ENCODE data around the gene GIMAP4.
"Not testable (repeated sequence)": the region's sequence is repeated elsewhere in the genome, so short reads cannot be mapped to it uniquely, and the experiment has no call there.

Gene GIMAP4

DNA sequence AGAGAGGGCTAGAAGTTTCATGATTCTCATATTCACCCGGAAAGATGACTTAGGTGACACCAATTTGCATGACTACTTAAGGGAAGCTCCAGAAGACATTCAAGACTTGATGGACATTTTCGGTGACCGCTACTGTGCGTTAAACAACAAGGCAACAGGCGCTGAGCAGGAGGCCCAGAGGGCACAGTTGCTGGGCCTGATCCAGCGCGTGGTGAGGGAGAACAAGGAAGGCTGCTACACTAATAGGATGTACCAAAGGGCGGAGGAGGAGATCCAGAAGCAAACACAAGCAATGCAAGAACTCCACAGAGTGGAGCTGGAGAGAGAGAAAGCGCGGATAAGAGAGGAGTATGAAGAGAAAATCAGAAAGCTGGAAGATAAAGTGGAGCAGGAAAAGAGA is 5.3 kb downstream of the GIMAP4 start:
- H3K27me3 ChIP-seq (ENCODE audit: control insufficient read depth in 3 of 3, insufficient read depth in 3 of 3, low read depth in 1 of 3, low read length in 3 of 3): no peaks in the 10 kb centered on the region
- no peak overlapping the region for H2AK5ac ChIP-seq (ENCODE audit: low read depth, low read length)
- no peak overlapping the region for H3K23ac ChIP-seq (ENCODE audit: low read depth, low read length, poor library complexity)
- no peak overlapping the region for H3K27ac ChIP-seq (replicated peaks; ENCODE audit: low read length)
- H4K8ac ChIP-seq (ENCODE audit: low read depth, low read length): no peak overlapping the region
- no CpG with 5 or more reads among the region's 10 CpGs for WGBS, 2 donors (ENCODE audit: extremely low coverage in 2 of 2, insufficient read length in 2 of 2, insufficient replicate concordance in 1 of 2)
- H3K14ac ChIP-seq (ENCODE audit: low read length): no peak overlapping the region
- H3K36me3 ChIP-seq (replicated peaks in 1 of 2; ENCODE audit: control insufficient read depth in 2 of 2, insufficient read depth in 2 of 2, low read length in 2 of 2): no peaks in the 10 kb centered on the region
- H3K79me1 ChIP-seq (ENCODE audit: low read depth, low read length): no peaks in the 10 kb centered on the region
- H2BK120ac ChIP-seq (ENCODE audit: low read depth, low read length): no peak overlapping the region
- no peak overlapping the region for H3K4me2 ChIP-seq (ENCODE audit: insufficient read depth, low read length, poor library complexity, severe bottlenecking)
- no peak overlapping the region for H4K91ac ChIP-seq (ENCODE audit: low read depth, low read length, poor library complexity)
- H3K9me3 ChIP-seq (replicated peaks in 1 of 2; ENCODE audit: control insufficient read depth in 2 of 2, insufficient read depth in 1 of 2, low read depth in 1 of 2, low read length in 2 of 2): no peaks in the 10 kb centered on the region
- H3K4me1 ChIP-seq (ENCODE audit: control insufficient read depth in 2 of 2, insufficient read depth in 1 of 2, low read depth in 1 of 2, low read length in 2 of 2): no peaks in the 10 kb centered on the region
- no peak overlapping the region for H2AFZ ChIP-seq (ENCODE audit: low read length)
- no peak overlapping the region for H2BK15ac ChIP-seq (ENCODE audit: low read length)
- no peak overlapping the region for H2BK5ac ChIP-seq (ENCODE audit: low read length)
- H3K4me3 ChIP-seq (ENCODE audit: low read length in 2 of 2): no peak overlapping the region
- DNase-seq (ENCODE audit: low spot score): no peak
- H3K4ac ChIP-seq (ENCODE audit: low read length): no peak overlapping the region
- no peak overlapping the region for H3K9ac ChIP-seq (ENCODE audit: low read depth, low read length, poor library complexity)
- no peak overlapping the region for H3K18ac ChIP-seq (ENCODE audit: low read length)
- no peak overlapping the region for H2BK12ac ChIP-seq (ENCODE audit: low read length)

DNA sequence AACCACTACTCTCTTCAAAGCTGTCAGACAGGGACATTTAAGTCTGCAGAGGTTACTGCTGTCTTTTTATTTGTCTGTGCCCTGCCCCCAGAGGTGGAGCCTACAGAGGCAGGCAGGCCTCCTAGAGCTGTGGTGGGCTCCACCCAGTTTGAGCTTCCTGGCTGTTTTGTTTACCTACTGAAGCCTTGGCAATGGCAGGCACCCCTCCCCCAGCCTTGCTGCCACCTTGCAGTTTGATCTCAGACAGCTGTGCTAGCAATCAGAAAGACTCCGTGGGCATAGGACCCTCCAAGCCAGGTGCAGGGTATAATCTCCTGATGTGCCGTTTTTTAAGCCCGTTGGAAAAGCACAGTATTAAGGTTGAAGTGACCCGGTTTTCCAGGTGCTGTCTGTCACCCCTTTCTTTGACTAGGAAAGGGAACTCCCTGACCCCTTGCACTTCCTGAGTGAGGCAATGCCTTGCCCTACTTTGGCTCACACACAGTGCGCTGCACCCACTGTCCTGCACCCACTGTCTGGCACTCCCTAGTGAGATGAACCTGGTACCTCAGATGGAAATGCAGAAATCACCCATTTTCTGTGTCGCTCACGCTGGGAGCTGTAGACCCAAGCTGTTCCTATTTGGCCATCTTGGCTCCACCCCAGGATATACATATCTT is 12.9 kb downstream of the GIMAP4 start:
- H2BK12ac ChIP-seq (ENCODE audit: low read length); H3K4me2 ChIP-seq (ENCODE audit: insufficient read depth, low read length, poor library complexity, severe bottlenecking); H3K36me3 ChIP-seq (replicated peaks in 1 of 2; ENCODE audit: control insufficient read depth in 2 of 2, insufficient read depth in 2 of 2, low read length in 2 of 2); H3K4me1 ChIP-seq (ENCODE audit: control insufficient read depth in 2 of 2, insufficient read depth in 1 of 2, low read depth in 1 of 2, low read length in 2 of 2); H2BK5ac ChIP-seq (ENCODE audit: low read length); H4K8ac ChIP-seq (ENCODE audit: low read depth, low read length); H3K4ac ChIP-seq (ENCODE audit: low read length); H3K9ac ChIP-seq (ENCODE audit: low read depth, low read length, poor library complexity); H3K9me3 ChIP-seq (replicated peaks in 1 of 2; ENCODE audit: control insufficient read depth in 2 of 2, insufficient read depth in 1 of 2, low read depth in 1 of 2, low read length in 2 of 2); H3K79me1 ChIP-seq (ENCODE audit: low read depth, low read length); H2AFZ ChIP-seq (ENCODE audit: low read length); H3K23ac ChIP-seq (ENCODE audit: low read depth, low read length, poor library complexity); H2BK15ac ChIP-seq (ENCODE audit: low read length); H2BK120ac ChIP-seq (ENCODE audit: low read depth, low read length); H3K14ac ChIP-seq (ENCODE audit: low read length); H4K91ac ChIP-seq (ENCODE audit: low read depth, low read length, poor library complexity); DNase-seq (ENCODE audit: low spot score); H3K27ac ChIP-seq (replicated peaks; ENCODE audit: low read length); H3K4me3 ChIP-seq (ENCODE audit: low read length in 2 of 2); H2AK5ac ChIP-seq (ENCODE audit: low read depth, low read length); H3K27me3 ChIP-seq (ENCODE audit: control insufficient read depth in 3 of 3, insufficient read depth in 3 of 3, low read depth in 1 of 3, low read length in 3 of 3); H3K18ac ChIP-seq (ENCODE audit: low read length): not testable (repeated sequence)
- no CpG with 5 or more reads among the region's 7 CpGs for WGBS, 2 donors (ENCODE audit: extremely low coverage in 2 of 2, insufficient read length in 2 of 2, insufficient replicate concordance in 1 of 2)

DNA sequence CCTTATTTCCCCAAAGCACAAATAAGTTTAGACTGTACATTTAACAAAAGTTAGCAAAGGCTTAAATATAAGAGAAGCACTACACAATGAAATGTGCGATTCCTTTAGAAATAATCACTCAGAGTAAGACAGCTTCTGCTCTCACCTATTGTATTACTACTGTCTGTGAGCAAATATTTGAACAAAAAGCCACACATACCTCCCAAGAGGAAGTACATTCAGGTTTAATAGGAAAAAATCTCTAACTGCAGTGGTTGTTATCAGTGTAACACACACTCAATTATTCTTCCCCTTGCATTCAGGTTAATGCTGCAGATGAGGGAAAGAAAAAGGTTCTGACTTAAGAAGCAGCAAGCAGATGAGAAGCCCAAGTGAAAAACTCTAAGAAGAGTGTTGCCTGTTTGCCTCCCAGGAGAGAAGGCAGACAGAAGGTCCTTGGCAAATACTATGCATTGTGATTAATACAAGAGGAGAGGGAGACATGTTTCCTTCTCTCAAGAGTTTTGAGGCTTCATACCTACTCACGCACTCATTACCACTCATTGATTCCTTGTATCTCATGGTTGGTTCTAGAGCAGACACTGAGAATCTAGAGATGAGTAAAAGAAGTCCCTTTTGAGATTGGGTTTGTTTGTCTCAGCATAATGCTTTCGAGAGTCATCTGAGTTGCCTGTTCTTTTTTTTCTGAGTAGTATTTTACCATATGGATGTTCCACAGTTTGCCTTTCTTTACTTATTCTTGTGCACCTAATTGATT is 13.6 kb downstream of the GIMAP4 start:
- H4K8ac ChIP-seq (ENCODE audit: low read depth, low read length): no peak overlapping the region
- no peaks in the 10 kb centered on the region for H3K9me3 ChIP-seq (replicated peaks in 1 of 2; ENCODE audit: control insufficient read depth in 2 of 2, insufficient read depth in 1 of 2, low read depth in 1 of 2, low read length in 2 of 2)
- H3K4me2 ChIP-seq (ENCODE audit: insufficient read depth, low read length, poor library complexity, severe bottlenecking): no peak overlapping the region
- no peak overlapping the region for H2AFZ ChIP-seq (ENCODE audit: low read length)
- no peak overlapping the region for H3K9ac ChIP-seq (ENCODE audit: low read depth, low read length, poor library complexity)
- H3K18ac ChIP-seq (ENCODE audit: low read length): no peak overlapping the region
- H3K14ac ChIP-seq (ENCODE audit: low read length): no peak overlapping the region
- no peak for DNase-seq (ENCODE audit: low spot score)
- no peak overlapping the region for H2BK120ac ChIP-seq (ENCODE audit: low read depth, low read length)
- H3K4ac ChIP-seq (ENCODE audit: low read length): no peak overlapping the region
- no peaks in the 10 kb centered on the region for H3K79me1 ChIP-seq (ENCODE audit: low read depth, low read length)
- H2AK5ac ChIP-seq (ENCODE audit: low read depth, low read length): no peak overlapping the region
- H3K27me3 ChIP-seq (ENCODE audit: control insufficient read depth in 3 of 3, insufficient read depth in 3 of 3, low read depth in 1 of 3, low read length in 3 of 3): peaks cover 0 to 4% (median 0%) of the 10 kb centered on the region in 3 experiments
- H3K4me3 ChIP-seq (ENCODE audit: low read length in 2 of 2): no peak overlapping the region
- H4K91ac ChIP-seq (ENCODE audit: low read depth, low read length, poor library complexity): no peak overlapping the region
- no peak overlapping the region for H3K27ac ChIP-seq (replicated peaks; ENCODE audit: low read length)
- no peaks in the 10 kb centered on the region for H3K4me1 ChIP-seq (ENCODE audit: control insufficient read depth in 2 of 2, insufficient read depth in 1 of 2, low read depth in 1 of 2, low read length in 2 of 2)
- WGBS, 2 donors (ENCODE audit: extremely low coverage in 2 of 2, insufficient read length in 2 of 2, insufficient replicate concordance in 1 of 2): no CpG with 5 or more reads among the region's 3 CpGs
- H3K36me3 ChIP-seq (replicated peaks in 1 of 2; ENCODE audit: control insufficient read depth in 2 of 2, insufficient read depth in 2 of 2, low read length in 2 of 2): no peaks in the 10 kb centered on the region
- no peak overlapping the region for H2BK5ac ChIP-seq (ENCODE audit: low read length)
- no peak overlapping the region for H2BK12ac ChIP-seq (ENCODE audit: low read length)
- H3K23ac ChIP-seq (ENCODE audit: low read depth, low read length, poor library complexity): no peak overlapping the region
- H2BK15ac ChIP-seq (ENCODE audit: low read length): no peak overlapping the region

DNA sequence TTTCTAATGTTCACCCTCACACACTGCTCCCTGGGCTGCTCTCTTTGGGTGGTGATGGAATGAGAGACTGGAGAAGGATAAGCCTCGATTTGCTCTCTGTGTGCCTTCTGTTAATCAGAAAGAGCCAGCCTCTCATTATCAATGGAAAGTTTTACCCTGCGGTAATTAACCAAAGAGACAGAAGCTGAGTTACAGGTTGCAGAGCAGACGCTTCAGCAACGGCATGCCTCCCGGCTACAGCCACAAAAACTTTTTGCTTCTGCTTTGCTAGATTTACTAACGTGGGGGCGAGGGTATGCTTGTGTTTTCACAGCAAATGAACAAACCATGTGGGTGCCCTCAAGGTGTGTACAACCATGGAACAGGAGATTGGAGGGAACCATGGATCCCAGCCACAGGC is 18.0 kb downstream of the GIMAP4 start:
- H2BK120ac ChIP-seq (ENCODE audit: low read depth, low read length): no peak overlapping the region
- no peaks in the 10 kb centered on the region for H3K36me3 ChIP-seq (replicated peaks in 1 of 2; ENCODE audit: control insufficient read depth in 2 of 2, insufficient read depth in 2 of 2, low read length in 2 of 2)
- no peak overlapping the region for H3K9ac ChIP-seq (ENCODE audit: low read depth, low read length, poor library complexity)
- no peak overlapping the region for H3K4ac ChIP-seq (ENCODE audit: low read length)
- no peak overlapping the region for H2BK5ac ChIP-seq (ENCODE audit: low read length)
- H2AFZ ChIP-seq (ENCODE audit: low read length): no peak overlapping the region
- H3K23ac ChIP-seq (ENCODE audit: low read depth, low read length, poor library complexity): no peak overlapping the region
- H2AK5ac ChIP-seq (ENCODE audit: low read depth, low read length): no peak overlapping the region
- H3K18ac ChIP-seq (ENCODE audit: low read length): no peak overlapping the region
- no peaks in the 10 kb centered on the region for H3K79me1 ChIP-seq (ENCODE audit: low read depth, low read length)
- H3K4me1 ChIP-seq (ENCODE audit: control insufficient read depth in 2 of 2, insufficient read depth in 1 of 2, low read depth in 1 of 2, low read length in 2 of 2): no peaks in the 10 kb centered on the region
- no peak overlapping the region for H2BK12ac ChIP-seq (ENCODE audit: low read length)
- no peaks in the 10 kb centered on the region for H3K9me3 ChIP-seq (replicated peaks in 1 of 2; ENCODE audit: control insufficient read depth in 2 of 2, insufficient read depth in 1 of 2, low read depth in 1 of 2, low read length in 2 of 2)
- no CpG with 5 or more reads among the region's 7 CpGs for WGBS, 2 donors (ENCODE audit: extremely low coverage in 2 of 2, insufficient read length in 2 of 2, insufficient replicate concordance in 1 of 2)
- no peak overlapping the region for H4K8ac ChIP-seq (ENCODE audit: low read depth, low read length)
- no peak overlapping the region for H4K91ac ChIP-seq (ENCODE audit: low read depth, low read length, poor library complexity)
- DNase-seq (ENCODE audit: low spot score): no peak
- peaks cover 0 to 4% (median 0%) of the 10 kb centered on the region in 3 experiments for H3K27me3 ChIP-seq (ENCODE audit: control insufficient read depth in 3 of 3, insufficient read depth in 3 of 3, low read depth in 1 of 3, low read length in 3 of 3)
- no peak overlapping the region for H3K4me2 ChIP-seq (ENCODE audit: insufficient read depth, low read length, poor library complexity, severe bottlenecking)
- H3K27ac ChIP-seq (replicated peaks; ENCODE audit: low read length): no peak overlapping the region
- H2BK15ac ChIP-seq (ENCODE audit: low read length): no peak overlapping the region
- no peak overlapping the region for H3K14ac ChIP-seq (ENCODE audit: low read length)
- no peak overlapping the region for H3K4me3 ChIP-seq (ENCODE audit: low read length in 2 of 2)

All from neuronal stem cell (in vitro differentiated cells).